ENCODE results near the gene BIRC6. TPM values are rescaled to one million over a fixed set of nuclear protein-coding genes. Genes with fewer than 3 reads are reported as not detected.

The BIRC6 gene
- total RNA-seq, 1 experiment from 2014 or later, result 69.6 TPM

- Mint-ChIP-seq H3K9me3 (ENCODE audit: unreplicated experiment) (no peaks in the 10 kb centered on the region), H3K27me3 (ENCODE audit: insufficient read depth, unreplicated experiment) (no peaks in the 10 kb centered on the region), H3K36me3 (ENCODE audit: insufficient read depth, unreplicated experiment) (peaks cover 39% of the 10 kb centered on the region), H3K4me3 (ENCODE audit: unreplicated experiment) (no peak overlapping the region), H3K4me1 (ENCODE audit: insufficient read depth, unreplicated experiment) (peaks cover 10% of the 10 kb centered on the region), H3K27ac (ENCODE audit: low read depth, unreplicated experiment) (no peak overlapping the region)
- no TSS peak for BruUV-seq (replicated peaks)
- POLR2A ChIA-PET, result interaction anchor here (0.7 kb wide), 3 partner anchors 130 to 214 kb away, joined by 3 read pairs; partner anchors contain the start of gene SLC30A6
- intact Hi-C loops (cut with micrococcal nuclease), result no loop called here
- no peak for DNase-seq (ENCODE audit: unreplicated experiment)
- TF ChIP-seq, protein P1, sequence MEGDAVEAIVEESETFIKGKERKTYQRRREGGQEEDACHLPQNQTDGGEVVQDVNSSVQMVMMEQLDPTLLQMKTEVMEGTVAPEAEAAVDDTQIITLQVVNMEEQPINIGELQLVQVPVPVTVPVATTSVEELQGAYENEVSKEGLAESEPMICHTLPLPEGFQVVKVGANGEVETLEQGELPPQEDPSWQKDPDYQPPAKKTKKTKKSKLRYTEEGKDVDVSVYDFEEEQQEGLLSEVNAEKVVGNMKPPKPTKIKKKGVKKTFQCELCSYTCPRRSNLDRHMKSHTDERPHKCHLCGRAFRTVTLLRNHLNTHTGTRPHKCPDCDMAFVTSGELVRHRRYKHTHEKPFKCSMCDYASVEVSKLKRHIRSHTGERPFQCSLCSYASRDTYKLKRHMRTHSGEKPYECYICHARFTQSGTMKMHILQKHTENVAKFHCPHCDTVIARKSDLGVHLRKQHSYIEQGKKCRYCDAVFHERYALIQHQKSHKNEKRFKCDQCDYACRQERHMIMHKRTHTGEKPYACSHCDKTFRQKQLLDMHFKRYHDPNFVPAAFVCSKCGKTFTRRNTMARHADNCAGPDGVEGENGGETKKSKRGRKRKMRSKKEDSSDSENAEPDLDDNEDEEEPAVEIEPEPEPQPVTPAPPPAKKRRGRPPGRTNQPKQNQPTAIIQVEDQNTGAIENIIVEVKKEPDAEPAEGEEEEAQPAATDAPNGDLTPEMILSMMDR (IDR thresholded peaks at IDR 0.05; ENCODE audit: unreplicated experiment), result no peak
- CTCF ChIA-PET, result interaction anchor here (0.5 kb wide), 1 partner anchor 13 kb away, joined by 5 read pairs; no protein-coding TSS in a partner anchor
Measured at GRCh38 chr2:32379352-32379751, 22.5 kb downstream of the BIRC6 start.

DNA sequence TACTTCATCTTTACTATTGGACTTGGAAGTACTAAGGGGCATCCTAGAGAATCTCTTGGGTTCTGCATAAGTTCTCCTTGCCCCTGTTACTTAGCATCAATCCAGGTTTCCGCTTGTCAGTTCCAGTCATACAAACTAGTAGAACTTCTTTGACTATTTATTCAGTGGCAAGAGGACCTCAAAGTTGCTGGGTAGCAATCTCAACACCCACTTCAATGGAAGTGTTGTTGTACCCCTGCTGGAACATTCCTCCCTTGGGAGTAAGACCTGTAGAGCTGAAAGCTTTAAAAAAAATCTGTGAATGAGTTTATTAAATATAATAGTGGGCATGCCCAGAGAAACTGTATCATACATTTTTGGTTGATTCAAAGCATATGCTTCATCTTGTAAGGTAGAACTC lies 27.0 kb downstream of the BIRC6 start:
- H3K9me3 Mint-ChIP-seq (ENCODE audit: unreplicated experiment), result no peaks in the 10 kb centered on the region
- H3K27ac Mint-ChIP-seq (ENCODE audit: low read depth, unreplicated experiment), result no peak overlapping the region
- no peak for DNase-seq (ENCODE audit: unreplicated experiment)
- H3K36me3 Mint-ChIP-seq (ENCODE audit: insufficient read depth, unreplicated experiment), result peaks cover 72% of the 10 kb centered on the region
- no TSS peak for BruUV-seq (replicated peaks)
- TF ChIP-seq, protein P1 (IDR thresholded peaks at IDR 0.05; ENCODE audit: unreplicated experiment), result no peak
- CTCF ChIA-PET, result no interaction called here
- intact Hi-C loops (cut with micrococcal nuclease), result no loop called here
- H3K4me3 Mint-ChIP-seq (ENCODE audit: unreplicated experiment), result no peak overlapping the region
- POLR2A ChIA-PET, result no interaction called here
- H3K4me1 Mint-ChIP-seq (ENCODE audit: insufficient read depth, unreplicated experiment), result peaks cover 5% of the 10 kb centered on the region
- no peaks in the 10 kb centered on the region for H3K27me3 Mint-ChIP-seq (ENCODE audit: insufficient read depth, unreplicated experiment)

- POLR2A ChIA-PET, result no interaction called here
- no peaks in the 10 kb centered on the region for H3K27me3 Mint-ChIP-seq (ENCODE audit: insufficient read depth, unreplicated experiment)
- H3K4me3 Mint-ChIP-seq (ENCODE audit: unreplicated experiment), result no peak overlapping the region
Measured at GRCh38 chr2:32384529-32384928, 27.7 kb downstream of the BIRC6 start.

GRCh38 chr2:32386739-32387138 lies 29.9 kb downstream of the BIRC6 start:
- no peak overlapping the region for H3K4me3 Mint-ChIP-seq (ENCODE audit: unreplicated experiment)
- TF ChIP-seq, protein P1 (IDR thresholded peaks at IDR 0.05; ENCODE audit: unreplicated experiment), result no peak
- H3K27ac Mint-ChIP-seq (ENCODE audit: low read depth, unreplicated experiment), result no peak overlapping the region
- no peaks in the 10 kb centered on the region for H3K4me1 Mint-ChIP-seq (ENCODE audit: insufficient read depth, unreplicated experiment)
- BruUV-seq (replicated peaks), result no TSS peak
- POLR2A ChIA-PET, result no interaction called here
- CTCF ChIA-PET, result interaction anchor here (0.7 kb wide), 1 partner anchor 9 kb away, joined by 3 read pairs; no protein-coding TSS in a partner anchor
- peaks cover 80% of the 10 kb centered on the region for H3K36me3 Mint-ChIP-seq (ENCODE audit: insufficient read depth, unreplicated experiment)
- H3K9me3 Mint-ChIP-seq (ENCODE audit: unreplicated experiment), result no peaks in the 10 kb centered on the region
- intact Hi-C loops (cut with micrococcal nuclease), result no loop called here
- no peak for DNase-seq (ENCODE audit: unreplicated experiment)
- no peaks in the 10 kb centered on the region for H3K27me3 Mint-ChIP-seq (ENCODE audit: insufficient read depth, unreplicated experiment)

More at GRCh38 chr2:32384529-32384928, 27.7 kb downstream of the BIRC6 start:
- Mint-ChIP-seq H3K27ac (ENCODE audit: low read depth, unreplicated experiment) (no peak overlapping the region), H3K4me1 (ENCODE audit: insufficient read depth, unreplicated experiment) (peaks cover under 1% of the 10 kb centered on the region), H3K9me3 (ENCODE audit: unreplicated experiment) (no peaks in the 10 kb centered on the region), H3K36me3 (ENCODE audit: insufficient read depth, unreplicated experiment) (peaks cover 70% of the 10 kb centered on the region)
- intact Hi-C loops (cut with micrococcal nuclease), result no loop called here
- no TSS peak for BruUV-seq (replicated peaks)
- DNase-seq (ENCODE audit: unreplicated experiment), result no peak
- TF ChIP-seq, protein P1 (IDR thresholded peaks at IDR 0.05; ENCODE audit: unreplicated experiment), result no peak
- CTCF ChIA-PET, result no interaction called here

All from MCF 10A (cell line).